Mucosa of descending colon (tissue), 3 donors: Measurements from ENCODE around the gene ANTKMT. TPM values are rescaled to one million over a fixed set of nuclear protein-coding genes. Genes with fewer than 3 reads are reported as not detected.

Source experiments
- ATAC-seq: fragments of 200-7000 bp; cut with Tn5 transposase; one replicate; pipeline ENCODE4 v1.9.1; 2020; ENCODE audit warnings: mild to moderate bottlenecking, moderate library complexity
- DNase-seq, 3 donors: peaks; one replicate each; pipeline ENCODE4 v3.0.0-alpha.2; 2020
- H3K36me3 ChIP-seq: fragments of 200-600 bp; one replicate; pipeline ENCODE4 v1.8.0; 2021; ENCODE audit warnings: low read depth, mild to moderate bottlenecking
- H3K4me1 ChIP-seq: fragments of 200-600 bp; one replicate; pipeline ENCODE4 v1.8.0; 2021; ENCODE audit warnings: low read depth, mild to moderate bottlenecking
- H3K4me3 ChIP-seq: fragments of 200-600 bp; one replicate; pipeline ENCODE4 v1.8.0; 2021; ENCODE audit warnings: mild to moderate bottlenecking
- H3K9me3 ChIP-seq: fragments of 200-600 bp; one replicate; pipeline ENCODE4 v1.8.0; 2021; ENCODE audit warnings: mild to moderate bottlenecking
- intact Hi-C, 2 donors: fragments of 100-400 bp; cut with DNase I in 1 of 2; cut with micrococcal nuclease in 1 of 2; formaldehyde crosslinking; loops; one replicate each; pipeline versions ENCODE4 v1.11.0 to v1.11.1; 2022; cut with DNase I, micrococcal nuclease
- total RNA-seq, 3 donors: library from RNA; stranded (reverse); fragmentation: NEBNext Ultra II Directional in 2 of 3; extraction: Animal tissue kit (Norgen Biotek cat#: 25700) in 2 of 3; gene quantifications; one replicate each; pipeline versions ENCODE4 v1.2.1 to v1.2.4, GENCODE V29; 2021 to 2023
- TF ChIP-seq, protein P1 (sequence below): fragments of 200-600 bp; IDR thresholded peaks from one replicate; pipeline ENCODE4 v1.8.0; 2022; ENCODE audit warnings: antibody characterized with exemption, mild to moderate bottlenecking
- donor health status: DM: no; HTN: no; CAD: no; lungs with moderate emphysema.
- donor health status: DM: no; HTN: no; CAD: no.
- donor health status: DM: no; HTN: yes; CAD: no.

Gene ANTKMT
- total RNA-seq, 3 donors from 2014 or later, result 36.2 to 39.9 (median 39.8) TPM

DNA sequence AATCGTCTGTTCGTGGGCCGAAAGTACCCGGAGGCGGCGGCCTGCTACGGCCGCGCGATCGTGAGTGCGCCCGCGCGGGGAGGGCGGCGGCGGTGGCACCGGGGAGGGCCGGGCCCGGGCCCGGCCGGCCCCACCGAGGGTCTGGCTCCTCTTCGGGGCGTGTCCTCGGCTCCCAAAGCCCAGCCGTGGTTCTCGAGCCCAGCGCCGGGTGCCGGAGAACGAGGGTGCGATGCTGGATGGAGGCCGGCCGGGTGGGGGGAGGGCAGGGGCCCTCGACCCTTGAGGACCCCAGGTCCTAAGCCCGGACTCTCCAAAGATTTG, 40.4 kb upstream of the ANTKMT start:
- ATAC-seq (no peak), DNase-seq (no peak)
- Histone ChIP-seq H3K36me3 (peaks cover 5% of the 10 kb centered on the region), H3K9me3 (no peaks in the 10 kb centered on the region), H3K4me3 (peak overlapping the region; percentile 70), H3K4me1 (peaks cover 68% of the 10 kb centered on the region)
- intact Hi-C loops, result no loop called here
- TF ChIP-seq, protein P1, sequence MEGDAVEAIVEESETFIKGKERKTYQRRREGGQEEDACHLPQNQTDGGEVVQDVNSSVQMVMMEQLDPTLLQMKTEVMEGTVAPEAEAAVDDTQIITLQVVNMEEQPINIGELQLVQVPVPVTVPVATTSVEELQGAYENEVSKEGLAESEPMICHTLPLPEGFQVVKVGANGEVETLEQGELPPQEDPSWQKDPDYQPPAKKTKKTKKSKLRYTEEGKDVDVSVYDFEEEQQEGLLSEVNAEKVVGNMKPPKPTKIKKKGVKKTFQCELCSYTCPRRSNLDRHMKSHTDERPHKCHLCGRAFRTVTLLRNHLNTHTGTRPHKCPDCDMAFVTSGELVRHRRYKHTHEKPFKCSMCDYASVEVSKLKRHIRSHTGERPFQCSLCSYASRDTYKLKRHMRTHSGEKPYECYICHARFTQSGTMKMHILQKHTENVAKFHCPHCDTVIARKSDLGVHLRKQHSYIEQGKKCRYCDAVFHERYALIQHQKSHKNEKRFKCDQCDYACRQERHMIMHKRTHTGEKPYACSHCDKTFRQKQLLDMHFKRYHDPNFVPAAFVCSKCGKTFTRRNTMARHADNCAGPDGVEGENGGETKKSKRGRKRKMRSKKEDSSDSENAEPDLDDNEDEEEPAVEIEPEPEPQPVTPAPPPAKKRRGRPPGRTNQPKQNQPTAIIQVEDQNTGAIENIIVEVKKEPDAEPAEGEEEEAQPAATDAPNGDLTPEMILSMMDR, result no peak

DNA sequence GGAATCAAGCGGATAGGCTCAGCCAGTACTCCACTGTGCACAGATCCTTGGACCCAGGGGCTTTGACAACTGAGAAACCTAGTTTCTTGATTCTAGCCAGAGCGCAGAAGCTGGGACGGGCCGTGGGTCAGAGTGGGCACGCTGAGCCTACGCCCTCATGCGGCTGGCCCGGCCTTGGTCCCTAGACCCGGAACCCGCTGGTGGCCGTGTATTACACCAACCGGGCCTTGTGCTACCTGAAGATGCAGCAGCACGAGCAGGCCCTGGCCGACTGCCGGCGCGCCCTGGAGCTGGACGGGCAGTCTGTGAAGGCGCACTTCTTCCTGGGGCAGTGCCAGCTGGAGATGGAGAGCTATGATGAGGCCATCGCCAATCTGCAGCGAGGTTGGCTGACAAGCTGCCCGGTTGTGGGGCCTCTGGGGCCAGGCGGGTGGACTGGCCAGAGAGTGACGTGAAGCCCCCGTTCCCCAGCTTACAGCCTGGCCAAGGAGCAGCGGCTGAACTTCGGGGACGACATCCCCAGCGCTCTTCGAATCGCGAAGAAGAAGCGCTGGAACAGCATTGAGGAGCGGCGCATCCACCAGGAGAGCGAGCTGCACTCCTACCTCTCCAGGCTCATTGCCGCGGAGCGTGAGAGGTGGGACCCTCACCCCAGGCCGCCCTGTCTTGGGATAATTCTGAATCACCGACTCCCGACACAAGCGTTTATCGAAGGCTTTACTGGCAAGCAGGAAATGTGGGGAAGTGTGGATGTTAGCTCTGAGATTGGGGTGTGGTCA, 39.8 kb upstream of the ANTKMT start:
- peaks cover 64% of the 10 kb centered on the region for H3K4me1 ChIP-seq

DNA sequence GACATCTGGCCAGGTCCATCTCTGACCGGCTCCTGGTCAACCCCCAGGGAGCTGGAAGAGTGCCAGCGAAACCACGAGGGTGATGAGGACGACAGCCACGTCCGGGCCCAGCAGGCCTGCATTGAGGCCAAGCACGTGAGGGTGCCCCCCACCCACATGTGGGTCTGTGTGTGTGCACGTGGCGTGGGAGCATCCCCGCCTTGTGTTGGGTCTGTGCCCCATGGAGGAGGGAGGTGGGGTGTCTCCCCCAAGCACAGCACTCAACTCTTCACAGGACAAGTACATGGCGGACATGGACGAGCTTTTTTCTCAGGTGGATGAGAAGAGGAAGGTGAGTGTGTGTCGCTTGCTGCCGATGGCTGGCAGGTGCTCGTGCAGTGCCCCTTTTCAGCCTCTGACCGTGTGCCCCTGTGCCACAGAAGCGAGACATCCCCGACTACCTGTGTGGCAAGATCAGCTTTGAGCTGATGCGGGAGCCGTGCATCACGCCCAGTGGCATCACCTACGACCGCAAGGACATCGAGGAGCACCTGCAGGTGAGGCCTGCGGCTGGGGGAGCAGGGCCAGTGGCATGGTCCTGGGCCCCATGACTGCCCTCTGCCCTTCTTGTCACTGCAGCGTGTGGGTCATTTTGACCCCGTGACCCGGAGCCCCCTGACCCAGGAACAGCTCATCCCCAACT, 39.1 kb upstream of the ANTKMT start:
- H3K4me1 ChIP-seq, result peaks cover 56% of the 10 kb centered on the region
- TF ChIP-seq, protein P1, result no peak
- no peak overlapping the region for H3K4me3 ChIP-seq
- H3K9me3 ChIP-seq, result no peaks in the 10 kb centered on the region
- intact Hi-C loops, result no loop called here
- H3K36me3 ChIP-seq, result peaks cover 5% of the 10 kb centered on the region
- no peak for ATAC-seq
- DNase-seq, result peak in 2 of 3 donors; percentile 42 to 63

More for the DNA sequence above, 39.8 kb upstream of the ANTKMT start:
- intact Hi-C loops, result no loop called here
- H3K36me3 ChIP-seq, result peaks cover 5% of the 10 kb centered on the region
- DNase-seq (peak in 2 of 3 donors; percentile 58 to 71), ATAC-seq (no peak)
- TF ChIP-seq, protein P1, result no peak
- H3K4me3 ChIP-seq, result peak overlapping the region; percentile 70
- no peaks in the 10 kb centered on the region for H3K9me3 ChIP-seq

DNA sequence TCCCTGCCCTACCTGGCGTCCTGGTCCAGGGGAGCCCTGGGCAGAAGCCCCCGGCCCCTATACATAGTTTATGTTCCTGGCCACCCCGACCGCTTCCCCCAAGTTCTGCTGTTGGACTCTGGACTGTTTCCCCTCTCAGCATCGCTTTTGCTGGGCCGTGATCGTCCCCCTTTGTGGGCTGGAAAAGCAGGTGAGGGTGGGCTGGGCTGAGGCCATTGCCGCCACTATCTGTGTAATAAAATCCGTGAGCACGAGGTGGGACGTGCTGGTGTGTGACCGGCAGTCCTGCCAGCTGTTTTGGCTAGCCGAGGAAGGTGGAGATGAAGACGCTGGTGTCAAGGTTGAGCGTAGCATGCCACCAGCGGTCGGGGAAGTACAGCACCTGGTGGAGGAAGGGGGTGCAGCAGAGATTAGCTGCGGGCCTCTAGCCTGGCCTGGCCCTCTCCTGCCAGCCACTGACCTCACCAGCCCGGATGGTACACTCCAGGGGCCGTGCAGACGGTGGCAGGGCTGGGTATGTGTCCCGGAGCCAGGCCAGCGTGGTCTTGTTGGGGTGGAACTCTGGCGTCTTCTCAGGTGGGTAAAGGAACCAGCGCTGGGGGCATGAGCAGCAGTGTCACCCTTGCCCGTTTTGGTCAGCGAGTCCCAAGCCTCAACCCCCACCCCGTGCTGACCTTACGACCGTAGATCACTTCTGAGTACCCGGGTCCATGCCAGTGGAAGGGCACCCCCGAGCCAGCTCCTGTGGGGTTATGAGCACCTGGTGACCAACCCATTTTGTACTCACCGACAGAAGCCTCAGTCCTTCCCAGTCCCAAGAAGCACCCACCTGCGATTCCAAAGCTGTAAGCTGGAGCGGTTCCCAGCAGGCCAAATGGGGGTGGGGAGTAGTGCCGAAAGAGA, 38.2 kb upstream of the ANTKMT start:
- peaks cover 48% of the 10 kb centered on the region for H3K4me1 ChIP-seq
- ATAC-seq, result no peak
- intact Hi-C loops, result no loop called here
- peak in 2 of 3 donors; percentile 31 to 48 for DNase-seq
- H3K9me3 ChIP-seq, result no peaks in the 10 kb centered on the region
- TF ChIP-seq, protein P1, result no peak
- H3K36me3 ChIP-seq, result peaks cover 5% of the 10 kb centered on the region
- no peak overlapping the region for H3K4me3 ChIP-seq

DNA sequence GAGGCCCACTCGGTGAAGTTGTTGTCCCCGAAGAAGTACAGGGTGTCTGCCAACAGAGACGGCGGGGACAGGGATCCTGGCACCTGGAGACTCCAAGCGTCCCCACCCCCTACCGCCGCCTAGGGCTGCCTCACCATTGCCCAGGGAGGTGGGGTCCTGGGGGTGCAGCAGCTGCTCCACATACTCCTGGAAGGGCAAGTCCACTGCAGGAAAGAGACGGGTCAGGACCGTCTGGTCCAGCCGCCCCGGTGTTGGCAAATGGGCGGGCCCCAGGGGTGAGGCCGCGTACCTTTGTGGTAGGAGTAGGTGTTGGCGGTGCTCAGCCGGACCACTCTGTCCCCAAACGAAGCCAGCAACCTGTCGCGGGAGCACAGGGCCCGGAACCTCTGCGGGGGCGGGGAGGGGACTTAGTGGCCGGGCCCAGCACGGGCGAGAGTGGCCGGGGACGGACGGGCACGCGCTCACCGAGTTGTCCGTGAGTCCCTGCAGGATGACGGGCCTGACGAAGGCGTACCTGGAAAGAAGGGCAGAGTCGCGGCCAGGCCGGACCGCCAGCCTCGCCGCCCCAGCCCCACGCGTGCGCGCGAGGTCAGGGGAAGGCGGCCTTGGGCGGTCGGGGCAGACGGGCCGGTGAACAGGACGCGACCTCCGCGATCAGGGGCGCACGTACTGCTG, 37.4 kb upstream of the ANTKMT start:
- TF ChIP-seq, protein P1, result no peak
- Histone ChIP-seq H3K9me3 (no peaks in the 10 kb centered on the region), H3K4me1 (peaks cover 47% of the 10 kb centered on the region), H3K4me3 (peak overlapping the region; percentile 48), H3K36me3 (peaks cover 5% of the 10 kb centered on the region)
- intact Hi-C loops, result no loop called here
- ATAC-seq (no peak), DNase-seq (peak in 1 of 3 donors; percentile 37)
